HepG2 (cell line): ENCODE data around the gene CRYBA1. TPM values are rescaled to one million over a fixed set of nuclear protein-coding genes. Genes with fewer than 3 reads are reported as not detected.

ENCODE experiments used
- ARHGAP35 ChIP-seq: sonication (generic); formaldehyde crosslinking; IDR thresholded peaks from 2 replicates; pipeline ENCODE4 v1.9.0; 2022; ENCODE audit warnings: mild to moderate bottlenecking, inconsistent platforms, moderate library complexity, missing genetic modification reagents, borderline replicate concordance
- DRAP1 ChIP-seq: IDR thresholded peaks from 2 replicates; pipeline ENCODE4 v1.6.1; 2016; ENCODE audit warnings: missing genetic modification reagents, missing compliant biosample characterization
- E2F5 ChIP-seq: sonication (generic); formaldehyde crosslinking; conservative IDR thresholded peaks from 2 replicates; pipeline ENCODE4 v1.4.0; 2020; ENCODE audit warnings: missing genetic modification reagents
- GABPB1 ChIP-seq: IDR thresholded peaks from 2 replicates; pipeline ENCODE4 v1.6.1; 2016; ENCODE audit warnings: mild to moderate bottlenecking, missing genetic modification reagents, moderate library complexity, missing compliant biosample characterization
- HES4 ChIP-seq: sonication (generic); formaldehyde crosslinking; IDR thresholded peaks from 2 replicates; pipeline ENCODE4 v1.9.0; 2021; ENCODE audit warnings: mild to moderate bottlenecking, missing genetic modification reagents, borderline replicate concordance
- ISL2 ChIP-seq: sonication (generic); formaldehyde crosslinking; IDR thresholded peaks from 2 replicates; pipeline ENCODE4 v1.5.0; 2020; ENCODE audit warnings: missing genetic modification reagents
- KMT2A ChIP-seq: sonication (generic); formaldehyde crosslinking; IDR thresholded peaks from 2 replicates; pipeline ENCODE4 v1.4.0; 2020; ENCODE audit warnings: missing genetic modification reagents
- NBN ChIP-seq: fragments of 450-650 bp; conservative IDR thresholded peaks from 2 replicates; pipeline ENCODE4 v1.6.1; 2017
- NFE2L1 ChIP-seq: sonication (generic); formaldehyde crosslinking; IDR thresholded peaks from 2 replicates; pipeline ENCODE4 v1.4.0; 2020; ENCODE audit warnings: missing genetic modification reagents, mild to moderate bottlenecking, borderline replicate concordance
- NFE2L2 ChIP-seq: fragments of 150-350 bp; IDR thresholded peaks from 2 replicates; pipeline ENCODE4 v1.6.1; 2014; ENCODE audit warnings: low read length
- PHF5A ChIP-seq: IDR thresholded peaks from one replicate; pipeline ENCODE4 v1.6.1; 2018; ENCODE audit warnings: low read depth, missing genetic modification reagents; ENCODE audit not compliant: unreplicated experiment
- SMAD1 ChIP-seq: sonication (generic); formaldehyde crosslinking; IDR thresholded peaks from 2 replicates; pipeline ENCODE4 v1.4.0; 2020; ENCODE audit warnings: missing genetic modification reagents, low read depth, mild to moderate bottlenecking, borderline replicate concordance
- SMAD3 ChIP-seq: sonication (generic); formaldehyde crosslinking; IDR thresholded peaks from 2 replicates; pipeline ENCODE4 v1.4.0; 2020; ENCODE audit warnings: missing genetic modification reagents
- TEAD3 ChIP-seq: optimal IDR thresholded peaks from 2 replicates; pipeline ENCODE3; 2016; ENCODE audit warnings: borderline replicate concordance
- ZNF180 ChIP-seq: sonication (generic); formaldehyde crosslinking; IDR thresholded peaks from 2 replicates; pipeline ENCODE4 v1.4.0; 2020; ENCODE audit warnings: low read depth, missing genetic modification reagents, borderline replicate concordance
- ZNF263 ChIP-seq: sonication (generic); formaldehyde crosslinking; IDR thresholded peaks from 2 replicates; pipeline ENCODE4 v1.4.0; 2020; ENCODE audit warnings: missing genetic modification reagents
- ZNF501 ChIP-seq: sonication (generic); formaldehyde crosslinking; IDR thresholded peaks from 2 replicates; pipeline ENCODE4 v1.5.1; 2020; ENCODE audit warnings: mild to moderate bottlenecking, moderate library complexity, missing genetic modification reagents
- ZNF510 ChIP-seq: sonication (generic); formaldehyde crosslinking; IDR thresholded peaks from 2 replicates; pipeline ENCODE4 v1.4.0; 2020; ENCODE audit warnings: low read depth, mild to moderate bottlenecking, missing genetic modification reagents
- ZNF776 ChIP-seq: sonication (generic); formaldehyde crosslinking; IDR thresholded peaks from 2 replicates; pipeline ENCODE4 v1.4.0; 2020; ENCODE audit warnings: mild to moderate bottlenecking, missing genetic modification reagents
- polyA plus RNA-seq, 8 experiments: library from polyadenylated mRNA; depleted of rRNA in 3 of 8; stranded (reverse) in 7 of 8; unstranded in 1 of 8; fragments of >200 nt; fragmentation: Illumina TruSeq in 4 of 8; extraction: Trizol in 4 of 8; gene quantifications; 2 replicates each; pipeline versions ENCODE4 v1.2.1 to v1.2.3, GENCODE V29; 2011 to 2016; ENCODE audit warnings: low read depth in 4 of 8, missing spikeins in 1 of 8, mixed read lengths in 1 of 8; ENCODE audit not compliant: insufficient read depth in 1 of 8
- total RNA-seq, 5 experiments: library from RNA; depleted of rRNA; stranded (reverse); fragments of >200 nt; fragmentation: Illumina TruSeq; extraction: Trizol; gene quantifications; 2 replicates each; pipeline ENCODE4 v1.2.3, GENCODE V29; 2016; ENCODE audit warnings: low read depth in 1 of 5
- TF ChIP-seq, protein P1 (sequence below): IDR thresholded peaks from 2 replicates; pipeline ENCODE4 v1.4.0; 2020; ENCODE audit warnings: mild to moderate bottlenecking, missing genetic modification reagents
- TF ChIP-seq, protein P2 (sequence below): sonication (generic); formaldehyde crosslinking; conservative IDR thresholded peaks from 2 replicates; pipeline ENCODE4 v1.8.0; 2022; ENCODE audit warnings: missing genetic modification reagents
- TF ChIP-seq, protein P3 (sequence below): sonication (generic); formaldehyde crosslinking; IDR thresholded peaks from 2 replicates; pipeline ENCODE4 v1.4.0; 2020; ENCODE audit warnings: mild to moderate bottlenecking, missing genetic modification reagents
- TF ChIP-seq, protein P4 (sequence below): sonication (generic); formaldehyde crosslinking; IDR thresholded peaks from 2 replicates; pipeline ENCODE4 v1.5.0; 2020; ENCODE audit warnings: missing genetic modification reagents, mild to moderate bottlenecking, borderline replicate concordance

Gene CRYBA1
- total and polyA plus RNA-seq, 2 of the 13 experiments (the other 11 are each of a cell fraction or from before 2014, with no cell fraction given): not detected

DNA sequence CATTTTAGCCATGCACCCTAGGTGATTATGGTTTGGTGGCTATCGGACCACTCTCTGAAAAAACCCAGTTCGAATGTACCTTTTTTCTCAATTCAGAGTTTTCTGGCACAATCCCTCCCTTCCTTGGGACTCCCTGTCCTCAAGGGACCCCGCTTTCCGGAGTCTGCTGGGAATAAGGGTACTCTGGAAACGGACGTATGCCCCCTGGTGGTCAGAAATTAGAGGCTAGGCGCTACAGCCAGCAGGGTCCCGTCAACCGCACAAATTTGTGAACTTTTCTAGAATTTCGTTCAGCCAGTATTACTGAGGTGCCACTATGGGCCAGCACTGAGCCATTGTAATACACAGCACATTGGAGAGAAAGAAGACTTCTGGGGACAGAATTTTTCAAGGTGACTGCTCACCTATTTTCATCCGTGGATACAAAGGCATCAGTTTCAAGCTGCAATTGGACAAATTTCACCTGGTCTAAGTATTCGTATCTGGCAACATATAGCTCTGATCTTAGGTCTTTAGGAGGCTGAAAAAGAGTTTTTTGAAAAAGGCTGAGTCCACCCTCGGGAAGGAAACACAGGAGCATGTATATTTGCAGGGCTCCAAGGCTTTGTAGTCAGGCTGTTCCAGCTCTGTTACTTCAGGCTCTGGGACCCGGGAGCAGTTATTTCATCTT is 27.1 kb upstream of the CRYBA1 start (continued):
- TF ChIP-seq, protein P1, sequence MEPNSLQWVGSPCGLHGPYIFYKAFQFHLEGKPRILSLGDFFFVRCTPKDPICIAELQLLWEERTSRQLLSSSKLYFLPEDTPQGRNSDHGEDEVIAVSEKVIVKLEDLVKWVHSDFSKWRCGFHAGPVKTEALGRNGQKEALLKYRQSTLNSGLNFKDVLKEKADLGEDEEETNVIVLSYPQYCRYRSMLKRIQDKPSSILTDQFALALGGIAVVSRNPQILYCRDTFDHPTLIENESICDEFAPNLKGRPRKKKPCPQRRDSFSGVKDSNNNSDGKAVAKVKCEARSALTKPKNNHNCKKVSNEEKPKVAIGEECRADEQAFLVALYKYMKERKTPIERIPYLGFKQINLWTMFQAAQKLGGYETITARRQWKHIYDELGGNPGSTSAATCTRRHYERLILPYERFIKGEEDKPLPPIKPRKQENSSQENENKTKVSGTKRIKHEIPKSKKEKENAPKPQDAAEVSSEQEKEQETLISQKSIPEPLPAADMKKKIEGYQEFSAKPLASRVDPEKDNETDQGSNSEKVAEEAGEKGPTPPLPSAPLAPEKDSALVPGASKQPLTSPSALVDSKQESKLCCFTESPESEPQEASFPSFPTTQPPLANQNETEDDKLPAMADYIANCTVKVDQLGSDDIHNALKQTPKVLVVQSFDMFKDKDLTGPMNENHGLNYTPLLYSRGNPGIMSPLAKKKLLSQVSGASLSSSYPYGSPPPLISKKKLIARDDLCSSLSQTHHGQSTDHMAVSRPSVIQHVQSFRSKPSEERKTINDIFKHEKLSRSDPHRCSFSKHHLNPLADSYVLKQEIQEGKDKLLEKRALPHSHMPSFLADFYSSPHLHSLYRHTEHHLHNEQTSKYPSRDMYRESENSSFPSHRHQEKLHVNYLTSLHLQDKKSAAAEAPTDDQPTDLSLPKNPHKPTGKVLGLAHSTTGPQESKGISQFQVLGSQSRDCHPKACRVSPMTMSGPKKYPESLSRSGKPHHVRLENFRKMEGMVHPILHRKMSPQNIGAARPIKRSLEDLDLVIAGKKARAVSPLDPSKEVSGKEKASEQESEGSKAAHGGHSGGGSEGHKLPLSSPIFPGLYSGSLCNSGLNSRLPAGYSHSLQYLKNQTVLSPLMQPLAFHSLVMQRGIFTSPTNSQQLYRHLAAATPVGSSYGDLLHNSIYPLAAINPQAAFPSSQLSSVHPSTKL: peak; percentile 49
- TF ChIP-seq NFE2L2 (no peak), DRAP1 (CRISPR knock-in tag) (0 out of 2 replicates have a peak, but pooled peaks have one; percentile 39), ZNF263 (CRISPR knock-in tag) (no peak), ZNF501 (CRISPR knock-in tag) (peak; percentile 60; the same call in 1 of the 2 replicates), NFE2L1 (no peak), GABPB1 (no peak), ARHGAP35 (CRISPR knock-in tag) (0 out of 2 replicates have a peak, but pooled peaks have one; percentile 59), ZNF510 (no peak), ZNF776 (CRISPR knock-in tag) (no peak), ZNF180 (no peak), SMAD1 (CRISPR knock-in tag) (no peak), HES4 (CRISPR knock-in tag) (no peak), TEAD3 (CRISPR knock-in tag) (peak; percentile 52), SMAD3 (peak; percentile 47; the same call in 1 of the 2 replicates), E2F5 (CRISPR knock-in tag) (no peak), PHF5A (CRISPR knock-in tag) (no peak), KMT2A (CRISPR knock-in tag) (no peak), ISL2 (CRISPR knock-in tag) (no peak), NBN (no peak)
- TF ChIP-seq, protein P2, sequence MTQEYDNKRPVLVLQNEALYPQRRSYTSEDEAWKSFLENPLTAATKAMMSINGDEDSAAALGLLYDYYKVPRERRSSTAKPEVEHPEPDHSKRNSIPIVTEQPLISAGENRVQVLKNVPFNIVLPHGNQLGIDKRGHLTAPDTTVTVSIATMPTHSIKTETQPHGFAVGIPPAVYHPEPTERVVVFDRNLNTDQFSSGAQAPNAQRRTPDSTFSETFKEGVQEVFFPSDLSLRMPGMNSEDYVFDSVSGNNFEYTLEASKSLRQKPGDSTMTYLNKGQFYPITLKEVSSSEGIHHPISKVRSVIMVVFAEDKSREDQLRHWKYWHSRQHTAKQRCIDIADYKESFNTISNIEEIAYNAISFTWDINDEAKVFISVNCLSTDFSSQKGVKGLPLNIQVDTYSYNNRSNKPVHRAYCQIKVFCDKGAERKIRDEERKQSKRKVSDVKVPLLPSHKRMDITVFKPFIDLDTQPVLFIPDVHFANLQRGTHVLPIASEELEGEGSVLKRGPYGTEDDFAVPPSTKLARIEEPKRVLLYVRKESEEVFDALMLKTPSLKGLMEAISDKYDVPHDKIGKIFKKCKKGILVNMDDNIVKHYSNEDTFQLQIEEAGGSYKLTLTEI: no peak
- TF ChIP-seq, protein P3, sequence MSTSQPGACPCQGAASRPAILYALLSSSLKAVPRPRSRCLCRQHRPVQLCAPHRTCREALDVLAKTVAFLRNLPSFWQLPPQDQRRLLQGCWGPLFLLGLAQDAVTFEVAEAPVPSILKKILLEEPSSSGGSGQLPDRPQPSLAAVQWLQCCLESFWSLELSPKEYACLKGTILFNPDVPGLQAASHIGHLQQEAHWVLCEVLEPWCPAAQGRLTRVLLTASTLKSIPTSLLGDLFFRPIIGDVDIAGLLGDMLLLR: no peak
- TF ChIP-seq, protein P4, sequence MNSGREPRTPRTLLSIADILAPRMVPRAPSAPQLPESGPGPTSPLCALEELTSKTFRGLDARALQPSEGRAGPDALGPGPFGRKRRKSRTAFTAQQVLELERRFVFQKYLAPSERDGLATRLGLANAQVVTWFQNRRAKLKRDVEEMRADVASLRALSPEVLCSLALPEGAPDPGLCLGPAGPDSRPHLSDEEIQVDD (CRISPR knock-in tag): no peak
